GM11168 (cell line): ENCODE measurements around the gene LSAMP.

Source experiments
- in situ Hi-C: fragments of 300-500 bp; cut with MboI; formaldehyde crosslinking; loops from one replicate; pipeline ENCODE4 v1.12.0; 2022; ENCODE audit warnings: low sequenced_read_pairs; ENCODE audit not compliant: unreplicated experiment

The LSAMP gene

GRCh38 chr3:115996420-115997108 lies 448.7 kb downstream of the LSAMP start:
- in situ Hi-C loops, result no loop called here

DNA sequence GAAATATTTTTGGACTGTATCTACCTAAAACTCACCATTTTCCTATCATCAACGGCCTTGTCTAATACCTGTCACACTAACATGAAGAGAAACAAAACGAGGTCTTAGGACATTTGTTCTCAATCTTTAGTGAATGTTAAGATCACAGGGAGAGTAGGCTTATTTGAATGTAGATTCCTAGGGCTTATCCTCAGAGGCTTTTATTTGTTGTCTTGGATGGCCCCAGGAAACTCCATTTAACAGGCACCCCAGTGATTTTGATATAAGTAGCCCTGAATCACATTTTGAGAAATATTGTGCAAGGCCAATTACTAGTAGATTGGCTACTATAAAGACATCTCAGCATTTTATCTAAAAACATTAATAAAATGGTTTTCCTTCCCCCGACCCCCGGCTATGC lies 454.6 kb downstream of the LSAMP start:
- in situ Hi-C loops, result no loop called here

GRCh38 chr3:115989684-115990421 lies 455.4 kb downstream of the LSAMP start:
- in situ Hi-C loops, result no loop called here

DNA sequence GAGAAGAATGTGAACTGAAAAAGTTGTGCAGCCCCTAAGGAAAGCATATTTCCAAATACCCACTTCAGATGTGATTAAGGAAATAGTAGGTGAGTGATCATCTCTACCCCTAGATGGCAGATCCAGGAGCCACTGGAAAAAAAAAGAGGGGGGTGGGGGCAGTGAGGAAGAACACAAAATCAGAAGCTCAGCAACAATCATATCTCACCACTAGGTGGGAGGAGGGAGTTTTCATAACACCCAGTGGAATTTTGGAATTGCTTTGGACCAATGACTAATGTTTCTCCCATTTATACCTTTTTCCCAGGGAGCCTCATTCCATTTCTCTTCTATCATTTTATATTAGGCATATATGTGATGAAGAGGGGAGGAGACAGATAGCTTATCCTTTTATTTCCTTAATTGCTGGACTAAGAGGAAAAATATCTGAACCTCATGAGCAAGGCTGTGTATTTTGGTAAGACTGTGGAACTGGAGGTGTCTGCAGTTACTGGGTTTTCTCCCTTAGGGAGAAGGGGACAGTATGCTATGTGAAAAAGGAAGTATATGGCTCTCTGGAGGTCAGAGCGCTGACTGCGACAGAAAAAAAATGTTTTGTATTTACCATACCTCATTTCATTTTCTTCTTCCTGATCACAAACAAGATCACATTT lies 458.6 kb downstream of the LSAMP start:
- in situ Hi-C loops, result no loop called here

- in situ Hi-C loops, result no loop called here
These were observed 462.7 kb downstream of the LSAMP start for GRCh38 chr3:115982629-115983028.

- in situ Hi-C loops, result no loop called here
These were observed 463.2 kb downstream of the LSAMP start for GRCh38 chr3:115982108-115982507.

DNA sequence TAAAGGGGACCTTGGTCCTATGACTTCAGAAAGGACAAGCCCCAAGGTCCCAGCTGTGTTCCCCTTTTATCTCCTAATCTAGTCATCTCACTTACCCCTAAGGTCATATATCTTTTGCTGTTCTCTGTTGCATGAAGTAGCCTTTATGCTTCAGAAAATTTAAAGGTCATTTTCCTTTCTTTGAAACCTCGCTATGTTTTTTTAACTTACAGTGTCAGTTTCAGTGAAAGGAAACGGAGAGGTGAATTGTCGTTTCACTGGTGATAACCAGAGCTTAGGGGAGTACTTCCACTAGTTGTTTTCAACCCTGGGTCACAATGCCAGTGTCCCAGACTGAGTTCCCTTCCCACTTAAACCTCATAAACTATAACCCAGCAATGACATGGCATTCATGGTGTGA lies 464.6 kb downstream of the LSAMP start:
- in situ Hi-C loops, result no loop called here

DNA sequence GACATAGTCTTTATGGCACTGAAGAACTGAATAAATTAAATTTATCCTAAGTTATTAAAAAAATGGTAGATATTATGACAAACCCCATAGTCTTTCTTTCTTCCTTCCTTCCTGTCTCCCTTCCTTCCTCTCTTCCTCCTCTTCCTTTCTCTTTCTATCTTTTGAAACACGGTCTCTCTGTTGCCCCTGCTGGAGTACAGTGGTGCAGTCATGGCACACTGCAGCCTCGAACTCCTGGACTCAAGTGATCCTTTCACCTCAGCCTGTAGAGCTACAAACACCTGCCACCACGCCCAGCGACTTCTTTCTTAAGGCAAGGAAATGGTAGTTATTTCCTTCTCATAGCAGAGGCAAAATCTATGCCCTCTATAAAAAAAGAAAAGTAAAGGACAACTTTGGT lies 467.4 kb downstream of the LSAMP start:
- in situ Hi-C loops, result no loop called here

GRCh38 chr3:115975796-115976195 lies 469.5 kb downstream of the LSAMP start:
- in situ Hi-C loops, result no loop called here

- in situ Hi-C loops, result no loop called here
These were observed 469.9 kb downstream of the LSAMP start for GRCh38 chr3:115975353-115975752.

DNA sequence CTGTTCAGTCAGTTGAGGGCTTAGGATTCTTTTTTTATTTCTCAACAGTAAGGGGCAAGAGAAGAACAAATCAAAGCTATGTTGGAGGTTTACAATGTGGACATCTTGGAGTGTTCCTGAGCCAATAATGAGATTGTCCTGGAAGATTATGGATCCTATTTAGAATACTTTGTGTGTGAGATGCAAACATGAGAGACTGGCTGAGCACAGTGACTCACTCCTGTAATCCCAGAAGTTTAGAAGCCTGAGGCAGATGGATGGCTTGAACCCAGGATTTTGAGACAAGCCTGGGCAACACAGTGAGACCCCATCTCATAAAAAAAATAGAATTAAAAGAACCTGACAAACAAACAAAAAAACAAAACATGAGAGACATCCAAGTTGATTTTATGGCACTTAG lies 470.3 kb downstream of the LSAMP start:
- in situ Hi-C loops, result no loop called here

DNA sequence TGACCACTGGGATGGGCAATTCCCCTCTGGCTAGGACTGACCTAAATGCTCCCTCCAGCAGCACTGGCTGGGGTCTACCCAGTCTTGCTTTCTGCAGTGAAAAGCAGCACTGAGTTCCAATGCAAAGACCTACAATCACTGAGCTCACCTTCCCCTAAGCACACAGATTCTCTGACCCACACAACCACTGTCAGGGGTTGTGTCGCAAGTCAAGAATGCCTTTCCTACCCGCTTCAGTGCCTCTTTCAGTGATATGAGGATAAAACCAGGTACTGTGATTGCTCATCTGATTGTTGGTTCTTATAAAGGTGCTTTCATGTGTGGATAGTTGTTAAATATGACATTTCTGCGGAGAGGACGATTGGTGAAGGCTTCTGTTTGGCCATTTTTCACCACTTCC lies 476.4 kb downstream of the LSAMP start:
- in situ Hi-C loops, result no loop called here

DNA sequence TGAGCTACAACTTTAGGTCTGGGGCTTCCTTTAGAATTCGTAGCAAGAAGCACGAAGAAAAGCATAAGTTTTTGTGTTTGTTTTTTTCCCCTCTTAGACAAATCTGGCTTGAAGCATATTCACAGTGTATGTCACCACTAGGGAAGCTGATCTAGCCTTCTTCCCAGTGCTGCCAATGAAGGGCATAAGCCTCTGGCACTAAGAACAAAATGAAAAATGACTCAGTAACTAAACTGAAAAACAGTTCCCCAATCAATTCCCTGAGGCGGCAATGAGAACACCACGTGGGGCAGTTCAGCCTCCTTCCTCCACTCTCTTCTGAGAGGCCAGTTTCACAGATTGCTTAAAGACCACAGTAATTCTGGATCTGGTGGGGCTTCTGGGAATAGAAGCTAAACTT lies 483.9 kb downstream of the LSAMP start:
- in situ Hi-C loops, result no loop called here

GRCh38 chr3:115960799-115961198 lies 484.5 kb downstream of the LSAMP start:
- in situ Hi-C loops, result no loop called here

GRCh38 chr3:115958526-115958925 lies 486.8 kb downstream of the LSAMP start:
- in situ Hi-C loops, result no loop called here

GRCh38 chr3:115947325-115947724 lies 498.0 kb downstream of the LSAMP start:
- in situ Hi-C loops, result no loop called here

DNA sequence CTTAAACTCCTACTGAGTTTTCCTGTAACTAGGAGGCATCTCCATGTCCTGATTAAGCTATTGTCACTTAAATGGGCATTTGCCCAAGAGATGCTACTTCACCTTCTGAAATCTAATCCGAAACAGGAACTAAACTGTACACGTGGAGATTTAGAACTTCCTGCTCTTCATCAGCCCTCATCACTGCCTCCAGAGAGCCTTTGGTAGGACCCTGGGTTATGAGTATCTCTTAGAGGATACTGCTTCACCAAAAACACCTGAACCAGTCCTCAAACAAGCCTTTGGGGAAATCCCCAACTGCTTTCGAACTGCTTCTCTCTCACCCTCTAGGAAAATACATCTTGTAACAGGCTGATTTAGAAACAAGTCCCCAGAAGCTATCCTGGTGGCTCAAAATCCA lies 501.7 kb downstream of the LSAMP start:
- in situ Hi-C loops, result no loop called here

GRCh38 chr3:115937054-115937453 lies 508.2 kb downstream of the LSAMP start:
- in situ Hi-C loops, result no loop called here

DNA sequence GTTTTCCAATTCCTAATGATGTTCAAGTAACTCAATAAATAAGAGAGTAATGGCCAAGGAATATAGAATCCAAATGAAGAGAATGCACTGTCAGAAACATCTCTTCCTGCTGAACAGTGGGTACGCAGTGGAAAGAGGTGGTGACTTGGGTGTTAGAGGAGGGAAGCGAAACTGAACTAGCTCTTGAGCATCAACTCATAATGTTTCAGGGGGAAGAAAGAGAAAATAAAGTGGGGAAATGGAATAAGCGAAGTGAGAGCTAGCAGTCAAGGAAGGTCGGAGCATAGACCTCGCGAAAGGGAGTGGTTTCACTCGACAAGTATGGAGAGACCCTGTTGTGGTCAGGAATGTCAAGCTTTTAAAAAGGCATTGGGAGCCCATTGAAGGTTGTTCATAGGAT lies 512.5 kb downstream of the LSAMP start:
- in situ Hi-C loops, result no loop called here

DNA sequence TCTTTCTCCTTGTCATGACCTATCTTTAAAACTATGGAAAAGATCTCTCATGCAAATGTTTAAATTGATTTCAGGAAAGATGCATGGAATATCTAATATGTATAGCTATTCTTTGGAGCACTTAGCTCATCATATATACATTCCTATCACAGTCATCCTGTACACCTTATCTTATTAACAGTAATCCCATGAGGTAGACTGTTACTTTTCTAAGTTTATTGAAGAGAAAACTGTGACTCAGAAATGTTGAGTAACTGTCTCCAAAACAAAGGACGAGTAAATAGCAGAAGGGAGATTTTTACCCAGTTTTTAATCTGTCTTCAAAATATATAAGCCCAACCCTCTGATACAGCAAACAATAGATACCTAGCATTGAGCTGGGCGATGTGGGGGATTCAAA lies 513.7 kb downstream of the LSAMP start:
- in situ Hi-C loops, result no loop called here

DNA sequence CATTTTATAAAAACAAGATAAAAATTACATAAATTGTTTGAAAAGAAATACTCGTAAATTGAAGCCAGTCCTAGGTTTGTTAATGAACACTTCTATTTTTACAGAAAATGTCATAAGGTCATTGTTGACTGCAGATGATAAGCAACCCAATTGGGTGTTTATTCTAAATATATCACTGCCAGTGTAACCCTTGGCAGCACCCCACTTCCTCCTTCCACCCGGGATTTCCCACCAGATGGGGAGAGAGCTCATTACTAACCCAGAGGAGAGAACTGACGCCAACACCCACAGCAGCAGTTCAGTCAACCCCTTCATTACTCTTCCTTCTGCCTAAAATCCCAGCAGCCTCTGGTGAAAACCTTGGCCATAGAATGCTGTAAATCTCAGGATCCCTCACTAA lies 514.4 kb downstream of the LSAMP start:
- in situ Hi-C loops, result no loop called here

DNA sequence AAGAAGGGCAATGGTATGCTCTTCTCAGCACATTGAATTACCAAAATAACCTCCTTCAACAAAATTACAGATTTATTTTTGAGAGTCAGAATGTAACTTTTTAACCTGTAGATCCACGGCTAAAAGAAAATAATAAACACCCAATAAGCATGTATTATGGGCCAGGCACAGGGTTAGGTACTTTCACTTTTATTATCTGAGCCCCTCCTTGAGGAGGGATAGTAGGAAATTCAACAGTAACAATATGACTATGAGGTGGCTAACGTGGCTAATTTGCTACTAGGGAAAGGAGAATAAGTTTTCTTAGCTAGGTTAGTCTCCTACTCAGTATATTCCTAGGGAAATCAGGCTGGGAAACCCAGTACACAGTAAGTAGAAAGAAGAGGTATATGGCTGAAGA lies 515.1 kb downstream of the LSAMP start:
- in situ Hi-C loops, result no loop called here
